Large intestine (tissue), 12 donors: ENCODE data around the gene RSAD1. TPM values are rescaled to one million over a fixed set of nuclear protein-coding genes. Genes with fewer than 3 reads are reported as not detected.
A peak's percentile ranks its signal among the peaks of the same experiment; 100 is the strongest.

Source experiments
- DNase-seq, 2 donors: peaks; one replicate each; pipeline versions ENCODE4 v3.0.0 to v3.0.0-alpha.2; 2013
- H3K27ac ChIP-seq: one replicate; pipeline ENCODE4 v1.5.1; 2013; ENCODE audit warnings: low read length
- H3K27me3 ChIP-seq: 2 replicates; pipeline ENCODE4 v1.6.1; 2013; ENCODE audit warnings: low read length; ENCODE audit not compliant: control insufficient read depth, insufficient read depth
- H3K36me3 ChIP-seq: 2 replicates; pipeline ENCODE4 v1.6.1; 2013; ENCODE audit warnings: low read length; ENCODE audit not compliant: control insufficient read depth, insufficient read depth
- H3K4me1 ChIP-seq: one replicate; pipeline ENCODE4 v1.6.1; 2013; ENCODE audit warnings: low read length; ENCODE audit not compliant: control insufficient read depth, insufficient read depth
- H3K4me3 ChIP-seq: one replicate; pipeline ENCODE4 v1.5.1; 2013; ENCODE audit warnings: low read length
- H3K9me3 ChIP-seq: one replicate; pipeline ENCODE4 v1.6.1; 2013; ENCODE audit warnings: mild to moderate bottlenecking, low read depth, low read length, moderate library complexity; ENCODE audit not compliant: control insufficient read depth
- WGBS: methylation state at CpG from one replicate; pipeline ENCODE4 v1.1.5; 2013; ENCODE audit warnings: low lambda C conversion rate; ENCODE audit not compliant: insufficient coverage; 5-methylcytosine and 5-hydroxymethylcytosine counted together
- long read RNA-seq, 11 donors: transcript quantifications; one replicate each; lab custom pipeline, GENCODE V29; 2026
- polyA plus RNA-seq: library from polyadenylated mRNA; unstranded; fragments of 120-200 nt; gene quantifications from one replicate; pipeline ENCODE4 v1.2.1, GENCODE V29; 2013

The RSAD1 gene
- polyA plus RNA-seq: 39.3 TPM
- long read RNA-seq, donor 1, partial matches to known transcripts: 8 of 12 reads
- long read RNA-seq, donor 1, other reads (novel, unspliced or antisense): 0 of 12 reads
- long read RNA-seq, donor 2, transcript RSAD1-201 (9 exons, 2,528 nt): major isoform, 7 of 8 reads
- long read RNA-seq, donor 2, partial matches to known transcripts: 0 of 8 reads
- long read RNA-seq, donor 2, other reads (novel, unspliced or antisense): 0 of 8 reads
- long read RNA-seq, donor 3: 0 reads
- long read RNA-seq, donor 4: 0 reads
- long read RNA-seq, donor 5, partial matches to known transcripts: 0 of 3 reads
- long read RNA-seq, donor 5, other reads (novel, unspliced or antisense): 0 of 3 reads
- long read RNA-seq, donor 6, partial matches to known transcripts: 0 of 4 reads
- long read RNA-seq, donor 6, other reads (novel, unspliced or antisense): 0 of 4 reads
- long read RNA-seq, donor 7, partial matches to known transcripts: 0 of 1 reads
- long read RNA-seq, donor 7, other reads (novel, unspliced or antisense): 0 of 1 reads
- long read RNA-seq, donor 8, transcript RSAD1-201 (9 exons, 2,528 nt): major isoform, 9 of 11 reads
- long read RNA-seq, donor 8, partial matches to known transcripts: 0 of 11 reads
- long read RNA-seq, donor 8, other reads (novel, unspliced or antisense): 0 of 11 reads
- long read RNA-seq, donor 9, partial matches to known transcripts: 0 of 3 reads
- long read RNA-seq, donor 9, other reads (novel, unspliced or antisense): 0 of 3 reads
- long read RNA-seq, donor 10, transcript RSAD1-201 (9 exons, 2,528 nt): major isoform, 6 of 6 reads
- long read RNA-seq, donor 10, partial matches to known transcripts: 0 of 6 reads
- long read RNA-seq, donor 10, other reads (novel, unspliced or antisense): 0 of 6 reads
- long read RNA-seq, donor 11, transcript RSAD1-201 (9 exons, 2,528 nt): major isoform, 5 of 6 reads
- long read RNA-seq, donor 11, partial matches to known transcripts: 0 of 6 reads
- long read RNA-seq, donor 11, other reads (novel, unspliced or antisense): 0 of 6 reads

DNA sequence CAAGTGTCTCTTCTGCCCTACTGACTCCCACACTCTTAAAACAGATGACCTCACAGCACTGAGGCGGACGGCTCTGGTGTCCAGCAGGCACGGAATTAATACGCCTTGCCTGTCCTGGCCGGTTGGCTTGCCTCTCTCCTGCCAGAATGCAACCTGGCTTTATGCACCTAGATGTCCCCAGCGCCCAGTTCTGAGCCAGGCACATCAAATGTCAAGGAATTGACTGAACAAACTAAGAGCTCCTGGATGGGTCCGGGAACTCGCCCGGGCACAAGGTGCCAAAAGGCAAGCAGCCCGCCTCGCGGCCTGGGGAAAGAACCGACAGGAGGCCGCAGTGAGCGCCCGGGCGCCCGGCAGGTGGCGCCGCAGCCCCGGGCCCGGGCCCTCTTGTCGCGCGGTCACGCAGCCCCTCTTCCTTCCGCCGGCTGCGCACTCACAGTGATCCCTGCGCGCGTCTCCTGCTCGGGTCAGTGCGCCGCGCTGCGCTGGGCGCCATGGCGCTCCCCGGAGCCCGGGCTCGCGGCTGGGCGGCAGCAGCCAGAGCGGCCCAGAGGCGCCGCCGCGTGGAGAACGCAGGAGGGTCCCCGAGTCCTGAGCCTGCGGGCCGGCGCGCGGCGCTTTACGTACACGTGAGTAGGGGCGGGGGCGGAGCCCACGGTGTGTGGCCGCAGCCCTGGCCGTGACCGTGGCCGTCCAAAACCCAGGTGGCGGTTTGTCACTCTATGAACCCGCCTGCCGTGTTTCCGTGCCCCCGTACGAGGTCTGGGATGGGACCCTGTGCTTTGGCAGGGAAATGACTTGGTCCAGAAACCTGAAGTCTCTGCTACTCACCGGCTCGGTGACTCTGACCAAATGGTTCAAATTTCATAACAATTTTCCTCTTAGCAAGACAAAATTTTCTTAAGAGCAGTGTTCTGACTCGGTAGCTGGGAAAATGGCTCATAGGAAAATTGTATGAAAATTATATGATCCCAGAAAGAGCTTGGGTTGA lies at the start of gene RSAD1:
RSAD1 (plus strand) TSS at position 470 of the 991 bp plus-strand sequence; CDS start at position 495, 25 bp downstream.
- H3K4me1 ChIP-seq: peaks cover 21% of the 10 kb centered on the region
- no CpG with 5 or more reads among the region's 75 CpGs for WGBS
- H3K27ac ChIP-seq: peak within 1 kb of the TSS; percentile 83

DNA sequence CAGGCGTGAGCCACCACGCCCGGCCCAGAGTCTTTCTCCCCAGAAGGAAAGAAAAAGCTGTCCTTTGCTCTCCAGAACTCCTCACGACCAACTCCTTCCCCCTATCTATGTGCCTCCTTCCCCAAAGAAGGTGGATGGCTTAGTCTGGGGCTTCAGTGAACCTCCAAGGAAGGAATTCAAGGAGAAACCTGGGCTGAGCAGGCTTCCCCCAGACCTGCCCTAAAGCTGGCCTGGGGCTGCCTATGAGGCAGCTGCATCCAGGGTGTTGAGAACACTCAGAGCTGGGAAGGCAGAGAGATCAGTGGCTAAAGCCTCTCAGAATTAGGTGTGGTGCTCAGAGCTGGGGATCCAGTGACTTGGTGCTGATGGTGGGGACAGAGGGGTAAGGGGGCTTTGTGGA lies 48.9 kb upstream of the RSAD1 start:
- DNase-seq: no peak
- Histone ChIP-seq H3K27me3 (no peaks in the 10 kb centered on the region), H3K4me3 (no peak overlapping the region), H3K36me3 (peaks cover 2% of the 10 kb centered on the region), H3K4me1 (peaks cover 43% of the 10 kb centered on the region), H3K9me3 (peaks cover 2% of the 10 kb centered on the region), H3K27ac (peak overlapping the region; percentile 93)
- WGBS: no CpG with 5 or more reads among the region's 4 CpGs

More for the DNA sequence above, at the start of gene RSAD1:
- peak; percentile 93 to 96 for DNase-seq
- Histone ChIP-seq H3K9me3 (no peaks in the 10 kb centered on the region), H3K27me3 (peaks cover 2% of the 10 kb centered on the region), H3K4me3 (peak within 1 kb of the TSS; percentile 68), H3K36me3 (peaks cover 40% of the 10 kb centered on the region)

DNA sequence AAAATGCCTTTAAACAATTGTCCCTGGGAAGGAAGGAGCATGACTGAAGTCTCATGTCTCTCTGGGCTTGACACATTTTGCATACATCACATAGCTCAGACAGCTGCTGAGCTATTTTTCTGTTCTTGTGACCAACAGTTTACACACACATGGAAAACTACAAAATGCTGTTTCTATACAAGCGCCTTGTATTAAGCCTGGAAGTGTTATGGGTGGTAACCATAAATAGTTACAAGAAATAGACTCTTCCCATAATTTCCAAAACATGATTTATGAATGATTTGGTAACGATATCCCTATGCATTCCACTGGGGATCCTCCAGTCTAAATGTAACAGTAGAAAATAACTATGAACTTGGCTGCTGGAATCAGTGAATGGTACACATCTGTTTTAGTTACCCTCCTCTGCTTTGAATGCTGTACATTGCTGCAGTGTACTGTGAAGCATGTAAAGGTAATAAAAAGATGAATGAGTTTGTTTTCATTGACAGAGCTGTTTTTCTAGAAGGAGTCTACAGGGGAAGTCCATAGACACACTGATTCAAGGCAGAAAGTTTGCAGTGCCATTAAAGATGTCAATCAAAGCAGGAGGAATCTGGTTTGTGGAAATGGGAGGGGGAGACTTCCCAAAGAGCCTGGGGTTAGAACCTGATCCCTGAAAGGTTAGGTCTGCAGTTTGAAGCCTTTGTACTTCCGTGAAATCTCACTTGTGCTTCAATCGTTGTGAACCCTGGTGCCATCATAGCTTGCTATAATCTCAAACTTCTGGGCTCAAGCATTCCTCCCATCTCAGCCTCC lies 47.6 kb upstream of the RSAD1 start:
- peaks cover 2% of the 10 kb centered on the region for H3K36me3 ChIP-seq
- H3K27ac ChIP-seq: no peak overlapping the region
- no peak overlapping the region for H3K4me3 ChIP-seq
- DNase-seq: no peak
- no CpG with 5 or more reads among the region's 4 CpGs for WGBS
- no peaks in the 10 kb centered on the region for H3K9me3 ChIP-seq
- H3K4me1 ChIP-seq: peaks cover 34% of the 10 kb centered on the region
- H3K27me3 ChIP-seq: no peaks in the 10 kb centered on the region

DNA sequence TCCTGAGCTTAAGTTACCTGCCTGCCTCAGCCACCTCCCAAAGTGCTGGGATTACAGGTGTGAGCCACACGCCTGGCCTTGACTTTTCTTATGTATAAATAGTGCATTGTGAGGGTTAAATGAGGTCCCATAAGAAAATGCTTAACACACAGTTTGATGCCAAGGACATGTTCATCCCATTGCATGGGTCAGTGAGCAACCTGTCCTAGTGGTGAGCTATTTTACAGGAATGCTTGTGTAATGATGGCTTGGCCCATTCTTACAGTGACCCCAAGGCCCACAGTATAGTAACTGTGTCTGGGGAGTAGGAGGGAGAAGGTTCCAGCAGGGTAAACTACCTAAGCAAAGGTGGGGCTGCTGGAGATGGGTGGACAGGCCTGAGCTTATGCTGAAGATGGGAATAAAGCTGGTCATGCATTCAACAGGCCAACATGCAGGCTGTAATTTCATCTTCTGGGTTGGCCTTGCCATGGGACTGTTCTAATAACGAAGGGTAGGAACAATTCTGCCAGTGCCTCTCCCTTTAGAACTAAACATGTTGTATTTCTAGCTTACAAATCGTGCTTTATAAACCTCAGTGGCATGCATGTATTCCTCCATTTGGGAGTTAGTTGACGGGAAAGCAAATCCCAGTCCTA lies 46.4 kb upstream of the RSAD1 start:
- H3K36me3 ChIP-seq: peaks cover 7% of the 10 kb centered on the region
- WGBS: 100% methylated on average over 1 of the region's 4 CpGs
- no peak overlapping the region for H3K4me3 ChIP-seq
- no peaks in the 10 kb centered on the region for H3K27me3 ChIP-seq
- no peaks in the 10 kb centered on the region for H3K9me3 ChIP-seq
- H3K4me1 ChIP-seq: peaks cover 31% of the 10 kb centered on the region
- no peak overlapping the region for H3K27ac ChIP-seq
- DNase-seq: no peak

DNA sequence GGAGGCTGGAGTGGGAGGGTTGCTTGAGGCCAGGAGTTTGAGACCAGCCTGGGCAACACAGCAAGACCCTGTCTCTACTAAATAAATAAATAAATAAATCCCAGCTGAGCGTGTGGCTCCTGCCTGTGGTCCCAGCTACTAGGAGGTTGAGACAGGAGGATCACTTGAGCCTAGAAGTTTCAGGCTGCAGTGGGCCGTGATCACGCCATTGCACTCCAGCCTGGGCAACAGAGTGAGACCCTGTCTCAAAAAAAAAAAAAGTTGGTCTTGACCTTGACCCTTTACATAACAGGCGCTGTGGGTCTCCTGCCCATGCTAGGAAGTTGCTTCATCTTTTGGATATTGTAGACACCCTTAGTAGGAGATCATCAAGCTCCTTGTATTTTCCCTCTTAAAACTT lies 41.3 kb upstream of the RSAD1 start:
- H3K9me3 ChIP-seq: no peaks in the 10 kb centered on the region
- peaks cover 26% of the 10 kb centered on the region for H3K4me1 ChIP-seq
- DNase-seq: no peak
- WGBS: no CpG with 5 or more reads among the region's 4 CpGs
- H3K27ac ChIP-seq: no peak overlapping the region
- peaks cover 7% of the 10 kb centered on the region for H3K36me3 ChIP-seq
- no peak overlapping the region for H3K4me3 ChIP-seq
- H3K27me3 ChIP-seq: no peaks in the 10 kb centered on the region

DNA sequence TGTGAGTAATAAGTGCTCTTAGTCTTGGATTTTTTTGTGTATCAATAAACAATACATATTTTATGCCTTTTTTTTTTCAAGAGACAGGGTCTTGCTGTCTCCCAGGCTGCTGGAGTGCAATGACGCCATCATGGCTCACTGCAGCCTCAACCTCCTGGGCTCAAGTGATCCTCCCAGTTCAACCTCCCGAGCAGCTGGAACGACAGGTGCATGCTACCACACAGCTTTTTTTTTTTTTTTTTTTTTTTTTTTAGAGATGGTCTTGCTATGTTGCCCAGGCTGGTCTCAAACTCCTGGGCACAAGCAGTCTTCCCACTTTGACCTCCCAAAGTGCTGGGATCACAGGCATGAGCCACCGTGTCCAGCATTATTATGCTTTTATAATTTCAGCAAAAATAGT lies 39.7 kb upstream of the RSAD1 start:
- DNase-seq: no peak
- no peak overlapping the region for H3K27ac ChIP-seq
- H3K9me3 ChIP-seq: no peaks in the 10 kb centered on the region
- whole genome bisulfite sequencing: no CpG with 5 or more reads among the region's 4 CpGs
- no peak overlapping the region for H3K4me3 ChIP-seq
- peaks cover 5% of the 10 kb centered on the region for H3K36me3 ChIP-seq
- H3K4me1 ChIP-seq: peaks cover 40% of the 10 kb centered on the region
- no peaks in the 10 kb centered on the region for H3K27me3 ChIP-seq

DNA sequence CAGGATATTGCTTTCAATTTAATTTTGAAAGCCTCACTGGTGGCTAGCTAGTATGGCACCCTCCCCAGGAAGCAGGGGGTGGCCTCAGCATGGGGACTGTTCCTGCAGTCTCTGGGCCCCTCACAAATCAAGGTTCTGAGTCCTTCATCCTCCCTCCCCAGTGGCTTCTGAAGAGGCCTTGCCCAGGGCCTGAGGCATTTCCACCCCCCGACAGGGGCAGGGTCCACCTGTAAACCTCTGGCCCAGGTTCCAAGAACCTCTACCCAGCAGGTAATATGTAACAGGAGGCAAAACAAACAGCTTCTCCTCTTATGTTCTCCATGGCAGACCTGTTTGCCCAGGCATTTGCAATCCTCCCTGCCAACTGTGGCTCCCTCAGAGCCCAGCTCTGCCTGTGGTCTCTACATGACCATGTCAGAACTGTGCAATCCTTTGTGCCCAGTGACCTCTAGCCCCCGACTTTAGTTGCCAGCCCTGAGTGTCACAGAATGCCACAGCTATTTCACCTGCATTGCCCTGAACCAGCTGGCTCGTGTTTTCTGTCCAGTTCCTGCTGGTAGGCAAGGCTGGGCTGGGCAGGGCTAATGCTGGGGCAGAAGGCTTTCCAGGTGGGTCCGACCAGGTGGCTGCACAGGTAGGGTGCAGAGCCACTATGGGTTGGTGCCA lies 38.4 kb upstream of the RSAD1 start:
- no CpG with 5 or more reads among the region's 4 CpGs for WGBS
- DNase-seq: peak; percentile 83 to 90
- Histone ChIP-seq H3K36me3 (peaks cover 5% of the 10 kb centered on the region), H3K9me3 (no peaks in the 10 kb centered on the region), H3K4me1 (peaks cover 42% of the 10 kb centered on the region), H3K27me3 (no peaks in the 10 kb centered on the region), H3K27ac (peak overlapping the region; percentile 89), H3K4me3 (no peak overlapping the region)

DNA sequence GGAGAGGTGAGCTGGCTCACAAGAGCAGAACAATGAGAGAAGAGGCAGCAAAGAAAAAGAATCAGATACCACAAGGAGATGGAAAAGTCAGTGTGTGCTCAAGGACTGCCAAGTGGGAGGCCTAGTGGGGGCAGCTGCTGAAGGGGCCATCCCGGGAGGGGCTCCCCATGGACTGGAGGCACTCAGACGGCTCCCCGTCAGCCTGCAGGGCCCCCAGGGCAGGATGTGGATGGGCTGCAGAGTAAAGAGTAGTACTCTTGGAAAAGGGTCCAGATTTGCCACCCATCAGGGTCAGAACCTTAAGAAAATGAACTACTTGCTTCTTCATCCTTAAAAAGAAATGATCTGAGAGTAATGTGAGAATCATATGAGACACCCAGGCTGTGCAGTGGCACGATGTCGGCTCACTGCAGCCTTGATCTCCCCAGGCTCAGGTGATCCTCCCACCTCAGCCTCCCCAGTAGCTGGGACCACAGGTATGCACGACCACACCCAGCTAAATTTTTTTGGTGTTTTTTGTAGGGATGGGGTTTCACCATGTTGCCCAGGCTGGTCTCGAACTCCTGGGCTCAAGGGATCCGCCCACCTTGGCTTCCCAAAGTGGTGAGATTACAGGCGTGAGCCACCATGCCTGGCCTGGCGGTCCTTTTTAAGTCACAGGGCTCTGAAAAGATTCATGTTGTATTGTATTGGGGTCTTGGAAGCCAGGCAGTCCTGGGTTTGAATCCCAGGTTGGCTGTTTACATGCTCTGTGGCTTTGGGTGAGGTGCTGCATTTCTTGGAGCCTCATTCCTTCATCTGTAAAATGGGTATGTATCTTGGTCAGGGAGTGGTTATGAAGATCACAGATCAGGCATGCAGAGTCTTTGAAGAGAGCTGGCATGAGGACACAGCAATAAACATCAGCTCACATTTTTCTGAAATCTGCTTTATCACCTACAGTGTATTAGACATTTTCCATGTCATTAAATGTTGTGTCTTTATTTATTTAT lies 37.5 kb upstream of the RSAD1 start:
- no peak for DNase-seq
- peak overlapping the region; percentile 89 for H3K27ac ChIP-seq
- H3K4me3 ChIP-seq: no peak overlapping the region
- peaks cover 5% of the 10 kb centered on the region for H3K36me3 ChIP-seq
- WGBS: no CpG with 5 or more reads among the region's 10 CpGs
- no peaks in the 10 kb centered on the region for H3K9me3 ChIP-seq
- peaks cover 42% of the 10 kb centered on the region for H3K4me1 ChIP-seq
- no peaks in the 10 kb centered on the region for H3K27me3 ChIP-seq
